GM18861 (cell line): ENCODE data around the gene MUSTN1.

Experiments used
- ATAC-seq: cut with Tn5 transposase; IDR thresholded peaks from one replicate; pipeline ENCODE4 v1.9.1; 2021; ENCODE audit not compliant: unreplicated experiment

The MUSTN1 gene

GRCh38 chr3:52809662-52810377 lies 25.0 kb downstream of the MUSTN1 start:
- no peak for ATAC-seq

- ATAC-seq, result no peak
These were observed 25.7 kb downstream of the MUSTN1 start for GRCh38 chr3:52809149-52809548.

GRCh38 chr3:52805270-52806039 lies 29.4 kb downstream of the MUSTN1 start:
- ATAC-seq, result no peak

- no peak for ATAC-seq
These were observed 33.0 kb downstream of the MUSTN1 start for GRCh38 chr3:52801839-52802238.

- ATAC-seq, result no peak
These were observed 34.7 kb downstream of the MUSTN1 start for GRCh38 chr3:52800079-52800478.

GRCh38 chr3:52798978-52799476 lies 35.8 kb downstream of the MUSTN1 start:
- ATAC-seq, result no peak

- no peak for ATAC-seq
These were observed 36.3 kb downstream of the MUSTN1 start for GRCh38 chr3:52798376-52798977.

- no peak for ATAC-seq
These were observed 38.4 kb downstream of the MUSTN1 start for GRCh38 chr3:52796411-52796810.

GRCh38 chr3:52795298-52795900 lies 39.4 kb downstream of the MUSTN1 start:
- no peak for ATAC-seq

- ATAC-seq, result no peak
These were observed 40.2 kb downstream of the MUSTN1 start, which contains the start of gene ITIH3 for GRCh38 chr3:52794612-52795099. TSS of gene ITIH3 (plus strand) at chr3:52794796. CDS start at chr3:52794804, 8 bp downstream.

GRCh38 chr3:52793702-52794611 lies 40.9 kb downstream of the MUSTN1 start:
- no peak for ATAC-seq

- ATAC-seq, result no peak
These were observed 41.7 kb downstream of the MUSTN1 start for GRCh38 chr3:52792961-52793695.

- ATAC-seq, result no peak
These were observed 42.4 kb downstream of the MUSTN1 start for GRCh38 chr3:52792413-52792812.

GRCh38 chr3:52791928-52792327 lies 42.9 kb downstream of the MUSTN1 start:
- ATAC-seq, result no peak

GRCh38 chr3:52791366-52791765 lies 43.5 kb downstream of the MUSTN1 start:
- ATAC-seq, result no peak

- no peak for ATAC-seq
These were observed 44.1 kb downstream of the MUSTN1 start for GRCh38 chr3:52790741-52791140.

- no peak for ATAC-seq
These were observed 44.5 kb downstream of the MUSTN1 start for GRCh38 chr3:52790337-52790736.

GRCh38 chr3:52789746-52790040 lies 45.1 kb downstream of the MUSTN1 start:
- no peak for ATAC-seq

GRCh38 chr3:52788890-52789745 lies 45.7 kb downstream of the MUSTN1 start:
- no peak for ATAC-seq
